Measurements from ENCODE around the gene ARMC2. TPM values are rescaled to one million over a fixed set of nuclear protein-coding genes. Genes with fewer than 3 reads are reported as not detected.

The ARMC2 gene
- total and polyA plus RNA-seq, 8 donors: 0.46 to 13.4 (median 2.3) TPM; not detected in 1

- Histone ChIP-seq H3K9me3 (no peaks in the 10 kb centered on the region), H3K27ac (no peak overlapping the region), H3K4me3 (no peak overlapping the region), H3K27me3 (no peaks in the 10 kb centered on the region), H3K36me3 (no peaks in the 10 kb centered on the region), H3K4me1 (peaks cover 0 to 11% (median 7%) of the 10 kb centered on the region in 4 donors)
- WGBS, 5 donors: 92 to 100% (median 92%) methylated on average over 1 of the region's 1 CpG
- DNase-seq: no peak
- intact Hi-C loops (cut with DNase I; ENCODE audit: low total_unique reads): no loop called here
- TF ChIP-seq POLR2AphosphoS5 (IDR thresholded peaks at IDR 0.05) (no peak), CTCF (IDR thresholded peaks at IDR 0.05) (no peak), POLR2A (IDR thresholded peaks at IDR 0.05) (no peak), EP300 (IDR thresholded peaks at IDR 0.05) (no peak)
Measured at GRCh38 chr6:108937170-108937569, 88.9 kb downstream of the ARMC2 start.

- intact Hi-C loops (cut with DNase I; ENCODE audit: low total_unique reads): no loop called here
- no peak overlapping the region for H3K27ac ChIP-seq
- TF ChIP-seq EP300 (IDR thresholded peaks at IDR 0.05) (no peak), CTCF (IDR thresholded peaks at IDR 0.05) (no peak), POLR2A (IDR thresholded peaks at IDR 0.05) (no peak), POLR2AphosphoS5 (IDR thresholded peaks at IDR 0.05) (no peak)
- no peaks in the 10 kb centered on the region for H3K36me3 ChIP-seq
- 84 to 96% (median 88%) methylated on average over 5 of the region's 5 CpGs for WGBS, 5 donors
- no peak overlapping the region for H3K4me3 ChIP-seq
- H3K4me1 ChIP-seq: peaks cover 14 to 40% (median 32%) of the 10 kb centered on the region in 4 donors
- H3K27me3 ChIP-seq: no peaks in the 10 kb centered on the region
- DNase-seq: no peak
- no peaks in the 10 kb centered on the region for H3K9me3 ChIP-seq
Measured at GRCh38 chr6:108940741-108941140, 92.5 kb downstream of the ARMC2 start.

GRCh38 chr6:108941281-108941680, 93.1 kb downstream of the ARMC2 start:
- no peak for DNase-seq
- H3K4me3 ChIP-seq: no peak overlapping the region
- H3K27ac ChIP-seq: no peak overlapping the region
- H3K4me1 ChIP-seq: peaks cover 20 to 46% (median 37%) of the 10 kb centered on the region in 4 donors
- no peaks in the 10 kb centered on the region for H3K27me3 ChIP-seq
- WGBS, 5 donors: 35 to 75% (median 53%) methylated on average over 1 of the region's 1 CpG
- no peaks in the 10 kb centered on the region for H3K36me3 ChIP-seq
- no peaks in the 10 kb centered on the region for H3K9me3 ChIP-seq
- intact Hi-C loops (cut with DNase I; ENCODE audit: low total_unique reads): no loop called here
- TF ChIP-seq POLR2AphosphoS5 (IDR thresholded peaks at IDR 0.05): no peak
- no peak for TF ChIP-seq POLR2A (IDR thresholded peaks at IDR 0.05)
- no peak for TF ChIP-seq EP300 (IDR thresholded peaks at IDR 0.05)
- TF ChIP-seq CTCF (IDR thresholded peaks at IDR 0.05): no peak

GRCh38 chr6:108941859-108942258, 93.6 kb downstream of the ARMC2 start:
- Histone ChIP-seq H3K36me3 (no peaks in the 10 kb centered on the region), H3K4me1 (peaks cover 26 to 52% (median 43%) of the 10 kb centered on the region in 4 donors), H3K9me3 (no peaks in the 10 kb centered on the region), H3K27ac (peak overlapping the region in 2 of 5 donors; percentile 87 to 90), H3K27me3 (no peaks in the 10 kb centered on the region), H3K4me3 (no peak overlapping the region)
- TF ChIP-seq POLR2A (IDR thresholded peaks at IDR 0.05) (no peak), POLR2AphosphoS5 (IDR thresholded peaks at IDR 0.05) (no peak), CTCF (IDR thresholded peaks at IDR 0.05) (no peak), EP300 (IDR thresholded peaks at IDR 0.05) (no peak)
- peak in 1 of 2 donors; percentile 37 for DNase-seq
- 27 to 66% (median 32%) methylated on average over 2 of the region's 2 CpGs for WGBS, 5 donors
- intact Hi-C loops (cut with DNase I; ENCODE audit: low total_unique reads): no loop called here
